Stomach (tissue), 4 donors: Measurements from ENCODE around the gene PLK2.

Experiments used
- EP300 ChIP-seq: sonication (generic); formaldehyde crosslinking; IDR thresholded peaks from one replicate; pipeline ENCODE4 v1.6.1; 2017; ENCODE audit warnings: antibody characterized with exemption
- POLR2A ChIP-seq, 4 donors: fragments of 450-650 bp; IDR thresholded peaks; one replicate each; pipeline ENCODE4 v1.6.1; 2016; ENCODE audit warnings: antibody characterized with exemption in 4 of 4, control low read depth in 2 of 4, mild to moderate bottlenecking in 1 of 4, moderate library complexity in 1 of 4
- POLR2AphosphoS5 ChIP-seq, 3 donors: sonication (generic); formaldehyde crosslinking; IDR thresholded peaks; one replicate each; pipeline ENCODE4 v1.6.1; 2016; ENCODE audit warnings: antibody characterized with exemption in 3 of 3
- TF ChIP-seq, protein P1 (sequence below), 7 experiments: fragments of 450-650 bp in 4 of 7; fragments of 200-600 bp in 3 of 7; sonication (generic) in 3 of 7; IDR thresholded peaks; one replicate each; pipeline ENCODE4 v1.5.1; 2016 to 2019; ENCODE audit warnings: antibody characterized with exemption in 7 of 7, control low read depth in 2 of 7, mild to moderate bottlenecking in 1 of 7

DNA sequence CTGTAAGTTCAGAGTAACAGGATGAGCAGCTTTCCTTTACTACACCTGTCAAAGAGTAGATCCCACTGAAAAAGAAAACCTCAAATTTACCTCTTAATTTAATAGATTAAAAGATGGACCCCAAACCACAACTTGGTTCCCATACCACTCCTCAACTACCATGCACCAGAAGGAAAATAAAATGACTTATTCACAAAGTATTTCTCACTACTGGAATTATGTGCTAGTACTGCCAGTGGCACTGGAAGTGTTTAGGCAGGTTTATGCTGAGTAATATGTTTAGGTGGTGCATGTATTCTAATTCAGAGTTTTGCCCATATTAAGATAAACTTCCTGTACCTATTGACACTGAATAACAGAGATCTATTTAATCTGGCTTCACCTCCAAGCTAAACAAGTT is 6.6 kb downstream of the PLK2 start:
- TF ChIP-seq, protein P1, sequence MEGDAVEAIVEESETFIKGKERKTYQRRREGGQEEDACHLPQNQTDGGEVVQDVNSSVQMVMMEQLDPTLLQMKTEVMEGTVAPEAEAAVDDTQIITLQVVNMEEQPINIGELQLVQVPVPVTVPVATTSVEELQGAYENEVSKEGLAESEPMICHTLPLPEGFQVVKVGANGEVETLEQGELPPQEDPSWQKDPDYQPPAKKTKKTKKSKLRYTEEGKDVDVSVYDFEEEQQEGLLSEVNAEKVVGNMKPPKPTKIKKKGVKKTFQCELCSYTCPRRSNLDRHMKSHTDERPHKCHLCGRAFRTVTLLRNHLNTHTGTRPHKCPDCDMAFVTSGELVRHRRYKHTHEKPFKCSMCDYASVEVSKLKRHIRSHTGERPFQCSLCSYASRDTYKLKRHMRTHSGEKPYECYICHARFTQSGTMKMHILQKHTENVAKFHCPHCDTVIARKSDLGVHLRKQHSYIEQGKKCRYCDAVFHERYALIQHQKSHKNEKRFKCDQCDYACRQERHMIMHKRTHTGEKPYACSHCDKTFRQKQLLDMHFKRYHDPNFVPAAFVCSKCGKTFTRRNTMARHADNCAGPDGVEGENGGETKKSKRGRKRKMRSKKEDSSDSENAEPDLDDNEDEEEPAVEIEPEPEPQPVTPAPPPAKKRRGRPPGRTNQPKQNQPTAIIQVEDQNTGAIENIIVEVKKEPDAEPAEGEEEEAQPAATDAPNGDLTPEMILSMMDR (IDR thresholded peaks at IDR 0.05), result no peak
- TF ChIP-seq POLR2A (IDR thresholded peaks at IDR 0.05), result no peak
- TF ChIP-seq POLR2AphosphoS5 (IDR thresholded peaks at IDR 0.05), result no peak
- TF ChIP-seq EP300, result no peak
